Astrocyte (in vitro differentiated cells and primary cell): ENCODE results near the gene RTN1. TPM values are rescaled to one million over a fixed set of nuclear protein-coding genes. Genes with fewer than 3 reads are reported as not detected.

Experiments
- DNase-seq: peaks from one replicate; pipeline ENCODE4 v3.0.0-alpha.2; 2010; ENCODE audit warnings: low read depth
- FAIRE-seq: peaks from 2 replicates; lab custom pipeline; 2011; peaks lifted over from hg19 to GRCh38; lab: Jason Lieb, UNC
- H2AFZ ChIP-seq: 2 replicates; pipeline ENCODE4 v1.6.0; 2012; ENCODE audit warnings: low read depth, low read length, inconsistent platforms
- H3K27ac ChIP-seq: 2 replicates; pipeline ENCODE4 v1.5.1; 2011; ENCODE audit warnings: low read depth, low read length, inconsistent platforms
- H3K27me3 ChIP-seq: 2 replicates; pipeline ENCODE4 v1.6.0; 2011; ENCODE audit warnings: low read length, inconsistent platforms; ENCODE audit not compliant: insufficient read depth
- H3K36me3 ChIP-seq: 2 replicates; pipeline ENCODE4 v1.5.1; 2011; ENCODE audit warnings: low read length, inconsistent platforms; ENCODE audit not compliant: insufficient read depth
- H3K4me1 ChIP-seq: 2 replicates; pipeline ENCODE4 v1.5.1; 2011; ENCODE audit warnings: low read length, inconsistent platforms; ENCODE audit not compliant: insufficient read depth
- H3K4me2 ChIP-seq: 2 replicates; pipeline ENCODE4 v1.6.0; 2012; ENCODE audit warnings: low read length, inconsistent platforms
- H3K4me3 ChIP-seq: 2 replicates; pipeline ENCODE4 v1.5.1; 2011; ENCODE audit warnings: low read depth, mild to moderate bottlenecking, low read length, inconsistent platforms; ENCODE audit not compliant: insufficient read depth
- H3K79me2 ChIP-seq: 2 replicates; pipeline ENCODE4 v1.6.0; 2012; ENCODE audit warnings: mild to moderate bottlenecking, low read length, inconsistent platforms; ENCODE audit not compliant: insufficient read depth
- H3K9ac ChIP-seq: 2 replicates; pipeline ENCODE4 v1.6.0; 2012; ENCODE audit warnings: mild to moderate bottlenecking, low read length, inconsistent platforms
- H3K9me3 ChIP-seq: 2 replicates; pipeline ENCODE4 v1.5.1; 2012; ENCODE audit warnings: low read depth, mild to moderate bottlenecking, low read length, inconsistent platforms; ENCODE audit not compliant: insufficient read depth
- H4K20me1 ChIP-seq: 2 replicates; pipeline ENCODE4 v1.6.0; 2012; ENCODE audit warnings: low read length, inconsistent platforms; ENCODE audit not compliant: insufficient read depth
- H3K27ac Mint-ChIP-seq: one replicate; pipeline ENCODE4 v1.8.0; 2021; ENCODE audit warnings: mild to moderate bottlenecking, mixed read lengths; ENCODE audit not compliant: unreplicated experiment
- H3K27me3 Mint-ChIP-seq: one replicate; pipeline ENCODE4 v1.8.0; 2021; ENCODE audit warnings: low read depth, mixed read lengths; ENCODE audit not compliant: unreplicated experiment
- H3K36me3 Mint-ChIP-seq: one replicate; pipeline ENCODE4 v1.8.0; 2021; ENCODE audit warnings: low read depth, mixed read lengths; ENCODE audit not compliant: unreplicated experiment
- H3K4me1 Mint-ChIP-seq: one replicate; pipeline ENCODE4 v1.8.0; 2021; ENCODE audit warnings: low read depth, mixed read lengths; ENCODE audit not compliant: unreplicated experiment
- H3K4me3 Mint-ChIP-seq: one replicate; pipeline ENCODE4 v1.8.0; 2021; ENCODE audit warnings: mild to moderate bottlenecking, moderate library complexity, mixed read lengths; ENCODE audit not compliant: unreplicated experiment
- H3K9me3 Mint-ChIP-seq: one replicate; pipeline ENCODE4 v1.8.0; 2021; ENCODE audit warnings: mild to moderate bottlenecking, mixed read lengths; ENCODE audit not compliant: unreplicated experiment
- CTCF ChIP-seq: IDR thresholded peaks from 2 replicates; pipeline ENCODE4 v1.5.1; 2011; ENCODE audit warnings: low read depth, mild to moderate bottlenecking, inconsistent platforms, low read length, moderate library complexity; ENCODE audit not compliant: insufficient read depth
- EZH2 ChIP-seq: IDR thresholded peaks from 2 replicates; pipeline ENCODE4 v1.6.1; 2012; ENCODE audit warnings: mild to moderate bottlenecking, low read length, inconsistent platforms; ENCODE audit not compliant: insufficient read depth
- total RNA-seq: library from RNA; stranded (reverse); gene quantifications from 2 replicates; pipeline ENCODE4 v1.2.1, GENCODE V29; 2021

Gene RTN1
- total RNA-seq, 1 donor from 2014 or later = 1.2 TPM

DNA sequence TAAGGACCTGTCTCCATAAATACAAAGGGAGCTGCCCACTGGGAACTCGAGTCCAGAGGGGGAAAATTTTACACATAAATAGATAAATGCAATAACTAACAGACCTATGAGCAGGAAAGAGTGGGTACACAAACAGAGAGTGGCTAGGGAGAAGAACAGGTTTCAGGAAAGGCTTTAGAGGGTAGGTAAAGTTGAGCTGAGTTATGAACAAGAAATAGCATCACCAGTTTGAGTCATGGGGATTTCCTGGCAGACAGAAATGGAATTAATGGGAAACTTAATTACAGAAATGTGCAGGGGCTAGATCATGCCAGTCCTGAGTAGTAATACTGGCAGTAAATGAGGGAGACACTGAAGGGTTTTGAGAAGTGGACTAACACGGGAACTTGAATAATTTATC lies 236.0 kb downstream of the RTN1 start:
- peaks cover 1% of the 10 kb centered on the region for H3K36me3 Mint-ChIP-seq
- no peak overlapping the region for H3K27ac ChIP-seq
- no peaks in the 10 kb centered on the region for H4K20me1 ChIP-seq
- no peak overlapping the region for H3K4me3 ChIP-seq
- no peak overlapping the region for H3K9ac ChIP-seq
- H3K4me1 ChIP-seq = no peaks in the 10 kb centered on the region
- H3K79me2 ChIP-seq = no peaks in the 10 kb centered on the region
- H3K27ac Mint-ChIP-seq = no peak overlapping the region
- no peak for DNase-seq
- H3K27me3 ChIP-seq = no peaks in the 10 kb centered on the region
- no peaks in the 10 kb centered on the region for H3K9me3 ChIP-seq
- no peaks in the 10 kb centered on the region for H3K4me1 Mint-ChIP-seq
- TF ChIP-seq CTCF (no peak), EZH2 (no peak)
- no peak overlapping the region for H3K4me3 Mint-ChIP-seq
- no peaks in the 10 kb centered on the region for H3K36me3 ChIP-seq
- no peak for FAIRE-seq
- H3K27me3 Mint-ChIP-seq = peaks cover 13% of the 10 kb centered on the region
- H3K4me2 ChIP-seq = no peak overlapping the region
- H3K9me3 Mint-ChIP-seq = peaks cover 3% of the 10 kb centered on the region
- no peak overlapping the region for H2AFZ ChIP-seq

DNA sequence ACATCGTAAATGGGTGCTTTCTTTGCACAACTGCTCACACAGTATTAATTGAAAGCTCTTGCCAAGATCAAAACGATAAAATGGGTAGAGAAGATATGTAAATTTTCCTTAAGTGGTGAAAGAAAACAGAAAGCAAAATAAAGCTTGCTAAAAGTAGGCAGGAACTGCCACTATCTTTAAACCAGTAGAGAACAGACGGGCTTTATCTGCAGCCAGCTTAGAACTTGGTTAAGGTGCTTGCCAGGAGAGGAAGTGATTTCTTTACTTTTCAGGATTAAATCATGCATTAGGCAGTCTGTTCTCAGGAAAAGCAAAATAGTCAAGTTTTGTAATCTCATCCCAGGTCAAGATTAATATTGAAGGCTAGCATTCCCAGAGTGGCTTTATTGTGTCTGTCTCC lies 237.1 kb downstream of the RTN1 start:
- DNase-seq (no peak), FAIRE-seq (no peak)
- H3K27me3 ChIP-seq = peaks cover 3% of the 10 kb centered on the region
- H3K4me3 ChIP-seq = no peak overlapping the region
- H3K27ac Mint-ChIP-seq = no peak overlapping the region
- no peaks in the 10 kb centered on the region for H3K4me1 ChIP-seq
- no peak overlapping the region for H2AFZ ChIP-seq
- H3K9me3 Mint-ChIP-seq = peaks cover 3% of the 10 kb centered on the region
- no peak for TF ChIP-seq EZH2
- TF ChIP-seq CTCF = no peak
- peaks cover 1% of the 10 kb centered on the region for H3K36me3 Mint-ChIP-seq
- H3K4me3 Mint-ChIP-seq = no peak overlapping the region
- H3K79me2 ChIP-seq = no peaks in the 10 kb centered on the region
- H3K27me3 Mint-ChIP-seq = peaks cover 19% of the 10 kb centered on the region
- no peaks in the 10 kb centered on the region for H3K9me3 ChIP-seq
- no peaks in the 10 kb centered on the region for H3K4me1 Mint-ChIP-seq
- H3K9ac ChIP-seq = no peak overlapping the region
- no peak overlapping the region for H3K27ac ChIP-seq
- H3K4me2 ChIP-seq = no peak overlapping the region
- H3K36me3 ChIP-seq = no peaks in the 10 kb centered on the region
- no peaks in the 10 kb centered on the region for H4K20me1 ChIP-seq

GRCh38 chr14:59632381-59632780 lies 238.2 kb downstream of the RTN1 start:
- Histone ChIP-seq H3K79me2 (no peaks in the 10 kb centered on the region), H3K4me1 (no peaks in the 10 kb centered on the region), H3K9me3 (no peaks in the 10 kb centered on the region), H3K36me3 (no peaks in the 10 kb centered on the region), H3K27me3 (peaks cover 3% of the 10 kb centered on the region), H3K9ac (no peak overlapping the region), H3K4me3 (no peak overlapping the region), H4K20me1 (no peaks in the 10 kb centered on the region), H2AFZ (no peak overlapping the region), H3K4me2 (no peak overlapping the region), H3K27ac (no peak overlapping the region)
- peak; percentile 3 for DNase-seq
- no peaks in the 10 kb centered on the region for H3K4me1 Mint-ChIP-seq
- H3K27ac Mint-ChIP-seq = no peak overlapping the region
- H3K27me3 Mint-ChIP-seq = peaks cover 22% of the 10 kb centered on the region
- H3K36me3 Mint-ChIP-seq = peaks cover 1% of the 10 kb centered on the region
- H3K4me3 Mint-ChIP-seq = no peak overlapping the region
- TF ChIP-seq EZH2 (no peak), CTCF (peak; percentile 45)
- peaks cover 3% of the 10 kb centered on the region for H3K9me3 Mint-ChIP-seq
- FAIRE-seq = no peak
